ENCODE results near the gene MTR. TPM values are rescaled to one million over a fixed set of nuclear protein-coding genes. Genes with fewer than 3 reads are reported as not detected.

The MTR gene
- polyA plus RNA-seq, 2 of the 4 experiments (the other 2 are of a cell fraction): 6.2 to 12.7 TPM

DNA sequence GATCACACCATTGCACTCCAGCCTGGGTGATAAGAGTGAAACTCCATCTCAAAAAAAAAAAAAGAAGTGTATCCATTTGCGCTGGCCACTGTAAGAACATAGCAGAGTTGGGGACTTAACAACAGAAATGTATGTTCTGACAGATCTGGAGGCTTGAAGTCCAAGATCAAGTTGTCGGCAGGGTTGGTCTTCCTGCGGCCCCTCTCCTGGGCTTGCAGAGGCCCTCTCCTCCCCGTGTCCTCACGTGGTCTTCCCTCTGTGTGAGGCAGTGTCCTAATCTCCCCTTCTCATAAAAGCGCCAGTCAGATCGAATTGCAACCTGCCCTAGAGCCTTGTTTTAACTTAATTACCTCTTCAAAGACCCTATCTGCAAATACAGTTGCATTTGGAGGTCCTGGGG is 156.6 kb downstream of the MTR start:
- Histone ChIP-seq H3K4me2 (no peak overlapping the region), H3K4me1 (no peaks in the 10 kb centered on the region), H3K4me3 (no peak overlapping the region), H3K27ac (no peak overlapping the region), H3K9me3 (no peaks in the 10 kb centered on the region; the same call in 2 of the 3 replicates)
- no peak for DNase-seq (ENCODE audit: low read depth in 1 of 2, low spot score in 1 of 2)
- no peak for TF ChIP-seq TFCP2L1 (CRISPR knock-in tag; IDR thresholded peaks at IDR 0.05)
- TF ChIP-seq, protein P1, sequence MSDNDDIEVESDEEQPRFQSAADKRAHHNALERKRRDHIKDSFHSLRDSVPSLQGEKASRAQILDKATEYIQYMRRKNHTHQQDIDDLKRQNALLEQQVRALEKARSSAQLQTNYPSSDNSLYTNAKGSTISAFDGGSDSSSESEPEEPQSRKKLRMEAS (IDR thresholded peaks at IDR 0.05): no peak
- 24% methylated on average over 7 of the region's 7 CpGs for WGBS (ENCODE audit: missing lambda C conversion rate)
- ChIA-PET POLR2A (no interaction called here), CTCF (no interaction called here)
- ATAC-seq: no peak
- no peak for FAIRE-seq

DNA sequence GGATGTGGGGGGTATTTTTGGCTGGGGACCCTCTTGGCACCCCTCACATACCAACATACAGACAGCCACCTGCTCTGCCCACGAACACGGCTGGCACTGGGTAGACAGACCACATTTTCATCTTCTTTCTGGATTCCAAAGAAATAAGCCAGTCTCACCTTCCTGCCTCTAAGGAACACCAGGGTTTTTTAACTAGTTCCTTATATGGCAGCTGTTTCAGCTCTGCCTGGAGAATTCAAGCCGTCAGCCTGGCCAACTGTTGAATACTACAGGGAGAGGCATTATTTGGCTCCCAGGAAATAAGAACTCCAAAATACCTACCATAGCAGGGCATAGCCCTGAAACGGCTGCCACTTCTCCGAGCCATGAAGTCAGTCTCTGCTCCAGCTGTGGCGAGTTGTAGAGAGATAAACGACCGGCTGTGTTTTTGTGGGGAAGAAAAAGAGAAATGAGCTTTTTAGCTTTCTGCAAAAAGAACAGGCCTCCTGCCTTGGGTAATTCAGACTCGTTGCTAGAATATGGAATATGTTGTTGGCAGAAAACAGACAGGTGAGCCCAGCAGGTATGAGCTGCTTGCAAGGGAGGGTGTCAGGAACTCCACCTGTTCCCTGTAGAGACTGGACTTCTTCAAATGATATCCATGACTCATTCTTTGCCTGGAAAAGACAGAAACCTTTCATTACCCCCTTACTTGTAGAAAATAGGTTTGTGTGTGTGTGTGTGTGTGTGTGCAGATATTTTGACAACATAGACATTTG is 157.3 kb downstream of the MTR start:
- FAIRE-seq: no peak
- Histone ChIP-seq H3K4me1 (no peaks in the 10 kb centered on the region), H3K4me3 (no peak overlapping the region), H3K4me2 (no peak overlapping the region), H3K9me3 (no peaks in the 10 kb centered on the region; the same call in 2 of the 3 replicates), H3K27ac (no peak overlapping the region)
- ChIA-PET POLR2A (no interaction called here), CTCF (no interaction called here)
- TF ChIP-seq, protein P2, sequence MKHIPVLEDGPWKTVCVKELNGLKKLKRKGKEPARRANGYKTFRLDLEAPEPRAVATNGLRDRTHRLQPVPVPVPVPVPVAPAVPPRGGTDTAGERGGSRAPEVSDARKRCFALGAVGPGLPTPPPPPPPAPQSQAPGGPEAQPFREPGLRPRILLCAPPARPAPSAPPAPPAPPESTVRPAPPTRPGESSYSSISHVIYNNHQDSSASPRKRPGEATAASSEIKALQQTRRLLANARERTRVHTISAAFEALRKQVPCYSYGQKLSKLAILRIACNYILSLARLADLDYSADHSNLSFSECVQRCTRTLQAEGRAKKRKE (CRISPR knock-in tag; IDR thresholded peaks at IDR 0.05; ENCODE audit: low read depth): no peak
- TF ChIP-seq GATA3 (IDR thresholded peaks at IDR 0.05; ENCODE audit: borderline replicate concordance) (no peak), POLR2A (IDR thresholded peaks at IDR 0.05; ENCODE audit: low read length) (no peak), HEYL (CRISPR knock-in tag; IDR thresholded peaks at IDR 0.05) (no peak), NPAS2 (CRISPR knock-in tag; IDR thresholded peaks at IDR 0.05; ENCODE audit: borderline replicate concordance) (no peak), BHLHE40 (IDR thresholded peaks at IDR 0.05; ENCODE audit: low read depth, low read length) (no peak), EP300 (IDR thresholded peaks at IDR 0.05) (no peak), RNF2 (IDR thresholded peaks at IDR 0.05; ENCODE audit: borderline replicate concordance, low read depth) (no peak), PHF8 (IDR thresholded peaks at IDR 0.05; ENCODE audit: borderline replicate concordance, low read depth) (no peak), HDAC2 (IDR thresholded peaks at IDR 0.05) (no peak), SREBF2 (IDR thresholded peaks at IDR 0.05) (no peak), JUN (IDR thresholded peaks at IDR 0.05) (no peak), MAZ (IDR thresholded peaks at IDR 0.05; ENCODE audit: borderline replicate concordance, low read depth, low read length) (no peak), JUNB (IDR thresholded peaks at IDR 0.05) (no peak)
- TF ChIP-seq, protein P3, sequence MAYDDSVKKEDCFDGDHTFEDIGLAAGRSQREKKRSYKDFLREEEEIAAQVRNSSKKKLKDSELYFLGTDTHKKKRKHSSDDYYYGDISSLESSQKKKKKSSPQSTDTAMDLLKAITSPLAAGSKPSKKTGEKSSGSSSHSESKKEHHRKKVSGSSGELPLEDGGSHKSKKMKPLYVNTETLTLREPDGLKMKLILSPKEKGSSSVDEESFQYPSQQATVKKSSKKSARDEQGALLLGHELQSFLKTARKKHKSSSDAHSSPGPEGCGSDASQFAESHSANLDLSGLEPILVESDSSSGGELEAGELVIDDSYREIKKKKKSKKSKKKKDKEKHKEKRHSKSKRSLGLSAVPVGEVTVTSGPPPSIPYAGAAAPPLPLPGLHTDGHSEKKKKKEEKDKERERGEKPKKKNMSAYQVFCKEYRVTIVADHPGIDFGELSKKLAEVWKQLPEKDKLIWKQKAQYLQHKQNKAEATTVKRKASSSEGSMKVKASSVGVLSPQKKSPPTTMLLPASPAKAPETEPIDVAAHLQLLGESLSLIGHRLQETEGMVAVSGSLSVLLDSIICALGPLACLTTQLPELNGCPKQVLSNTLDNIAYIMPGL (CRISPR knock-in tag; IDR thresholded peaks at IDR 0.05; ENCODE audit: borderline replicate concordance): no peak
- TF ChIP-seq, protein P4, sequence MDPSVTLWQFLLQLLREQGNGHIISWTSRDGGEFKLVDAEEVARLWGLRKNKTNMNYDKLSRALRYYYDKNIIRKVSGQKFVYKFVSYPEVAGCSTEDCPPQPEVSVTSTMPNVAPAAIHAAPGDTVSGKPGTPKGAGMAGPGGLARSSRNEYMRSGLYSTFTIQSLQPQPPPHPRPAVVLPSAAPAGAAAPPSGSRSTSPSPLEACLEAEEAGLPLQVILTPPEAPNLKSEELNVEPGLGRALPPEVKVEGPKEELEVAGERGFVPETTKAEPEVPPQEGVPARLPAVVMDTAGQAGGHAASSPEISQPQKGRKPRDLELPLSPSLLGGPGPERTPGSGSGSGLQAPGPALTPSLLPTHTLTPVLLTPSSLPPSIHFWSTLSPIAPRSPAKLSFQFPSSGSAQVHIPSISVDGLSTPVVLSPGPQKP (IDR thresholded peaks at IDR 0.05; ENCODE audit: low read depth, low read length): no peak
- TF ChIP-seq, protein P5, sequence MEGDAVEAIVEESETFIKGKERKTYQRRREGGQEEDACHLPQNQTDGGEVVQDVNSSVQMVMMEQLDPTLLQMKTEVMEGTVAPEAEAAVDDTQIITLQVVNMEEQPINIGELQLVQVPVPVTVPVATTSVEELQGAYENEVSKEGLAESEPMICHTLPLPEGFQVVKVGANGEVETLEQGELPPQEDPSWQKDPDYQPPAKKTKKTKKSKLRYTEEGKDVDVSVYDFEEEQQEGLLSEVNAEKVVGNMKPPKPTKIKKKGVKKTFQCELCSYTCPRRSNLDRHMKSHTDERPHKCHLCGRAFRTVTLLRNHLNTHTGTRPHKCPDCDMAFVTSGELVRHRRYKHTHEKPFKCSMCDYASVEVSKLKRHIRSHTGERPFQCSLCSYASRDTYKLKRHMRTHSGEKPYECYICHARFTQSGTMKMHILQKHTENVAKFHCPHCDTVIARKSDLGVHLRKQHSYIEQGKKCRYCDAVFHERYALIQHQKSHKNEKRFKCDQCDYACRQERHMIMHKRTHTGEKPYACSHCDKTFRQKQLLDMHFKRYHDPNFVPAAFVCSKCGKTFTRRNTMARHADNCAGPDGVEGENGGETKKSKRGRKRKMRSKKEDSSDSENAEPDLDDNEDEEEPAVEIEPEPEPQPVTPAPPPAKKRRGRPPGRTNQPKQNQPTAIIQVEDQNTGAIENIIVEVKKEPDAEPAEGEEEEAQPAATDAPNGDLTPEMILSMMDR (IDR thresholded peaks at IDR 0.05): no peak
- WGBS (ENCODE audit: missing lambda C conversion rate): 15% methylated on average over 9 of the region's 9 CpGs
- no peak for DNase-seq (ENCODE audit: low read depth in 1 of 2, low spot score in 1 of 2)
- no peak for ATAC-seq
